Common myeloid progenitor, CD34-positive (primary cell): ENCODE data around the gene PIP4K2C.
"Not testable (repeated sequence)": the region's sequence is repeated elsewhere in the genome, so short reads cannot be mapped to it uniquely, and the experiment has no call there.

Source experiments
- CTCF ChIA-PET: fragments of 350-600 bp; sonication (Branson Sonifier 250); formaldehyde crosslinking; loops from one replicate; lab custom pipeline; 2021; ENCODE audit warnings: antibody characterized with exemption; lab: Charles Lee
- POLR2A ChIA-PET: fragments of 350-600 bp; sonication (Branson Sonifier 250); formaldehyde crosslinking; loops from one replicate; lab custom pipeline; 2021; ENCODE audit warnings: antibody characterized with exemption; lab: Charles Lee
- DNase-seq, 3 donors: peaks; one replicate each; pipeline versions ENCODE4 v3.0.0 to v3.0.0-alpha.2; 2013
- H3K27ac ChIP-seq, 2 experiments: 1 replicate in 1 of 2; 2 replicates in 1 of 2; pipeline ENCODE4 v1.7.0; 2013; ENCODE audit warnings: inconsistent platforms in 2 of 2, low read length in 2 of 2, mild to moderate bottlenecking in 2 of 2, low read depth in 1 of 2, moderate library complexity in 1 of 2; ENCODE audit not compliant: severe bottlenecking in 2 of 2, insufficient read depth in 1 of 2, poor library complexity in 1 of 2
- H3K27me3 ChIP-seq, 5 experiments: replicated peaks in 2 of 5; 1 replicate in 3 of 5; 2 replicates in 2 of 5; pipeline versions ENCODE4 v1.6.1 to v1.7.0; 2013; ENCODE audit warnings: low read length in 4 of 5, mild to moderate bottlenecking in 2 of 5, moderate library complexity in 2 of 5, inconsistent platforms in 1 of 5; ENCODE audit not compliant: insufficient read depth in 5 of 5, control insufficient read depth in 4 of 5
- H3K36me3 ChIP-seq, 4 experiments: 1 replicate in 2 of 4; 2 replicates in 2 of 4; pipeline versions ENCODE4 v1.6.1 to v1.7.0; 2013; ENCODE audit warnings: low read length in 3 of 4, control low read depth in 1 of 4, mild to moderate bottlenecking in 1 of 4; ENCODE audit not compliant: control insufficient read depth in 4 of 4, insufficient read depth in 4 of 4
- H3K4me1 ChIP-seq, 4 experiments: 1 replicate in 3 of 4; 2 replicates in 1 of 4; pipeline versions ENCODE4 v1.6.1 to v1.7.1; 2013; ENCODE audit warnings: low read length in 3 of 4, mild to moderate bottlenecking in 3 of 4, control low read depth in 1 of 4, inconsistent platforms in 1 of 4, moderate library complexity in 1 of 4; ENCODE audit not compliant: control insufficient read depth in 4 of 4, insufficient read depth in 4 of 4; ENCODE audit errors: control extremely low read depth in 1 of 4
- H3K4me3 ChIP-seq, 7 experiments: 1 replicate in 4 of 7; 2 replicates in 3 of 7; pipeline versions ENCODE4 v1.5.1 to v1.7.0; 2013; ENCODE audit warnings: mild to moderate bottlenecking in 7 of 7, low read length in 6 of 7, moderate library complexity in 6 of 7, inconsistent platforms in 2 of 7, low read depth in 2 of 7, control low read depth in 1 of 7; ENCODE audit not compliant: insufficient read depth in 4 of 7, control insufficient read depth in 1 of 7; ENCODE audit errors: extremely low read depth in 1 of 7
- H3K9me3 ChIP-seq, 5 experiments: 1 replicate in 4 of 5; 2 replicates in 1 of 5; pipeline versions ENCODE4 v1.6.1 to v1.7.1; 2013; ENCODE audit warnings: low read length in 4 of 5, mild to moderate bottlenecking in 2 of 5, inconsistent platforms in 1 of 5, low read depth in 1 of 5, moderate library complexity in 1 of 5; ENCODE audit not compliant: control insufficient read depth in 4 of 5, insufficient read depth in 2 of 5; ENCODE audit errors: control extremely low read depth in 1 of 5
- WGBS: methylation state at CpG from one replicate; pipeline ENCODE4 v1.1.5; 2013; ENCODE audit not compliant: insufficient coverage; 5-methylcytosine and 5-hydroxymethylcytosine counted together

PIP4K2C gene

GRCh38 chr12:57632073-57632957 is 41.3 kb downstream of the PIP4K2C start:
- POLR2A ChIA-PET = interaction anchor here (1.1 kb wide), 1 partner anchor 12 kb away, joined by 3 read pairs; no protein-coding TSS in a partner anchor
- peaks cover 0 to 4% (median 0%) of the 10 kb centered on the region in 5 experiments for H3K9me3 ChIP-seq
- no peaks in the 10 kb centered on the region for H3K36me3 ChIP-seq
- peak in 2 of 3 donors; percentile 50 to 56 for DNase-seq
- no peak overlapping the region for H3K27ac ChIP-seq
- CTCF ChIA-PET = interaction anchor here (1.0 to 5.6 kb wide), 14 partner anchors 10 to 101 kb away, joined by 3 to 34 read pairs (median 6); partner anchors contain the start of gene OS9
- peaks cover 0 to 31% (median 24%) of the 10 kb centered on the region in 4 experiments for H3K4me1 ChIP-seq
- peak overlapping the region in 6 of 7 experiments; percentile 31 to 73 (median 53) for H3K4me3 ChIP-seq
- under 1% methylated on average over 44 of the region's 67 CpGs for WGBS
- H3K27me3 ChIP-seq = peaks cover 0 to 66% (median 36%) of the 10 kb centered on the region in 5 experiments

DNA sequence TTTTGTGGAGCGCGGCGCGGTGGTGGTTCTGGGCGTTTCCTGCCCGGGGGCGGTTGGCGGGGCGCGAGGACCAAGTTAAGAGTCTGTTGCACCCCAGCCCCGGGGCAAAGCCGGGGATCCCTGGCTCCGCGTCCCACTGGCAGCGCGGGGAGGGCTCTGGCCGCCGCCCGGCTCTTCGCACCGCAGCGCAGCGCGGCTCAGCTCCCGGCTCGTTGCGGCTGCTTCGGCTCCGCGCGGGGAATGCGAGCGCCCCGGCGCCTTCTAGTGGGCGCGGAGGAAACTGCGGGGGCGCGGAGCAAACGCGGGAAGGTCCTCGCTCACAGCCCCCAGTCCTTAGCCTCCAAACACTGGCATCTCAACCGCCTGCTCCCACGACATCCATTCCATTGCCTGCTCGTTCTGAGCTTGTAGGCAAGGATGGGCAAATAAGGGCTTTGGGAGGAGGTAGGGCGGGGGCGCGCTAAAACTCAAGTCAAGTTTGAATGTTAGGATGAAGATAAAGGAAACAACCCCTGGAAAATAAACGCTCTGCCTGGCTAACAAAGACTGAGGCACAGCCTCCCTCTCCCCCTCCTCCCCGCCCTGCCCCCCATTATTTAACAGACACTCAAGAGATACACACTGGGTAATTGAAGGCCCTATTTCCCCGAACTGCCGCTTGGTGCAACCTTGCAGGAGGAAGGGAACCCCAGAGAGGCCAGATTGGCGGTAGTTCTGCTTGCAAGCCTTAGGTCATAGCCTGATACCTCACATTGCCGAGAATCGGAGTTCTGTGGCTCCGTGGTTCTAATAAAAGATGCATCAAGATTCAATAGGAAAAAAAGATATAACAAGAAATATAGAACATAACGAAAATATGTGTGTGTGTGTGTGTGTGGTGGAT is 42.2 kb downstream of the PIP4K2C start, which contains the start of gene B4GALNT1:
Gene B4GALNT1, minus strand, starts transcription at position 244 of the 883 bp plus-strand sequence. CDS start 1,069 bp downstream, outside the sequence.
- Histone ChIP-seq H3K4me1 (peaks cover 0 to 22% (median 18%) of the 10 kb centered on the region in 4 experiments), H3K4me3 (peak within 1 kb of the TSS in 6 of 7 experiments; percentile 31 to 73 (median 53)), H3K9me3 (peaks cover 0 to 4% (median 0%) of the 10 kb centered on the region in 5 experiments), H3K27me3 (peaks cover 0 to 57% (median 34%) of the 10 kb centered on the region in 5 experiments), H3K27ac (no peak within 1 kb of the TSS), H3K36me3 (no peaks in the 10 kb centered on the region)
- POLR2A ChIA-PET = interaction anchor here (1.1 kb wide), 1 partner anchor 12 kb away, joined by 3 read pairs; no protein-coding TSS in a partner anchor
- WGBS = 0% methylated on average over 28 of the region's 58 CpGs
- CTCF ChIA-PET = interaction anchor here (1.0 to 3.7 kb wide), 11 partner anchors 11 to 100 kb away, joined by 3 to 17 read pairs (median 6); partner anchors contain the start of gene OS9
- DNase-seq = peak; percentile 59 to 72 (median 70)

DNA sequence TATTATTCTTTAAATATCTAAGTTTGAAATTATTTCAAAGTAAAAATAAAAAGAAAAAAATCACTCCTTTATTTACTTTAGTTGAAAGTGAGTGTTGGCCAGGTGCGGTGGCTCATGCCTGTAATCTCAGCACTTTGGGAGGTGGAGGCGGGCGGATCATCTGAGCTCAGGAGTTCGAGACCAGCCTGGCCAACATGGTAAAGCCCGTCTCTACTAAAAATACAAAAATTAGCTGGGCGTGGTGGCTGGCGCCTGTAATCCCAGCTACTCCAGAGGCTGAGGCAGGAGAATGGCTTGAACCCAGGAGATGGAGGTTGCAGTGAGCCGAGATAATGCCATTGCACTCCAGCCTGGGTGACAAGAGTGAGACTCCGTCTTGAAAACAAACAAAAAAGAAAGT is 45.7 kb downstream of the PIP4K2C start:
- CTCF ChIA-PET = interaction anchor here (0.9 to 3.5 kb wide), 8 partner anchors 11 to 186 kb away, joined by 3 to 25 read pairs (median 3); partner anchors contain the start of gene ARHGEF25

DNA sequence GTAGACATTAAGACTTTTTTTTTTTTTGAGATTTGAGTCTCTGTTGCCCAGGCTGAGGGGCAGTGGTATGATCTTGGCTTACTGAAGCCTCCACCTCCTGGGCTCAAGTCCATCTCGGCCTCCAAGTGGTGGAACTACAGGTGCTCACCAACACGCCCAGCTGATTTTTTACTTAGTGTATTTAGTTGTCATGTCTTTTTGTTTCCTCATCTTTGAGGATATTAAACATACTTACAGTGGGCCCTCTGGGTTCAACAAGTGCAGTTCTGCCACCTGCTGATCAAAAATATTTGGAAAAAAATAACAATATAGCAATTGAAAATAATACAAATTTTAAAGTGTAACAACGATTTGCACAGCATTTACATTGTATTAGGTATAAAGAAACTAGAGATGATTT is 46.4 kb downstream of the PIP4K2C start:
- H3K4me1 ChIP-seq = peaks cover 0 to 12% (median 11%) of the 10 kb centered on the region in 4 experiments
- POLR2A ChIA-PET = no interaction called here
- H3K4me3 ChIP-seq = no peak overlapping the region
- H3K27ac ChIP-seq = no peak overlapping the region
- no peaks in the 10 kb centered on the region for H3K36me3 ChIP-seq
- WGBS = no CpG with 5 or more reads among the region's 3 CpGs
- DNase-seq = peak in 2 of 3 donors; percentile 34 to 45
- H3K9me3 ChIP-seq = no peaks in the 10 kb centered on the region
- H3K27me3 ChIP-seq = peaks cover 3 to 27% (median 7%) of the 10 kb centered on the region in 5 experiments
- CTCF ChIA-PET = interaction anchor here (0.9 to 3.5 kb wide), 11 partner anchors 12 to 187 kb away, joined by 3 to 25 read pairs (median 3); partner anchors contain the start of gene ARHGEF25

More for the DNA sequence above, 45.7 kb downstream of the PIP4K2C start:
- H3K36me3 ChIP-seq, POLR2A ChIA-PET, DNase-seq, H3K27ac ChIP-seq, H3K9me3 ChIP-seq, H3K4me3 ChIP-seq: not testable (repeated sequence)
- H3K27me3 ChIP-seq = peaks cover 3 to 33% (median 9%) of the 10 kb centered on the region in 5 experiments
- 98% methylated on average over 8 of the region's 9 CpGs for WGBS
- H3K4me1 ChIP-seq = peaks cover 0 to 18% (median 17%) of the 10 kb centered on the region in 4 experiments

- Histone ChIP-seq H3K36me3 (no peaks in the 10 kb centered on the region), H3K27me3 (peaks cover 3 to 21% (median 7%) of the 10 kb centered on the region in 5 experiments), H3K4me1 (peaks cover 0 to 5% (median 5%) of the 10 kb centered on the region in 4 experiments), H3K9me3 (no peaks in the 10 kb centered on the region), H3K27ac (no peak overlapping the region), H3K4me3 (no peak overlapping the region)
- POLR2A ChIA-PET = interaction anchor here (0.7 kb wide), 1 partner anchor 55 kb away, joined by 3 read pairs; no protein-coding TSS in a partner anchor
- WGBS = 95% methylated on average over 3 of the region's 3 CpGs
- no peak for DNase-seq
- CTCF ChIA-PET = interaction anchor here (0.7 to 3.5 kb wide), 12 partner anchors 10 to 182 kb away, joined by 3 to 25 read pairs (median 4); no protein-coding TSS in a partner anchor
Measured at GRCh38 chr12:57638096-57638495, 47.1 kb downstream of the PIP4K2C start.
